ENCODE results near the gene SRGAP1. TPM values are rescaled to one million over a fixed set of nuclear protein-coding genes. Genes with fewer than 3 reads are reported as not detected.
"Not testable (repeated sequence)": the region's sequence is repeated elsewhere in the genome, so short reads cannot be mapped to it uniquely, and the experiment has no call there.

The SRGAP1 gene
- polyA plus RNA-seq, 6 donors from 2014 or later: 0.01 to 0.26 (median 0.05) TPM

- Mint-ChIP-seq H3K27ac (peak overlapping the region in 1 of 6 donors; percentile 77), H3K27me3 (no peaks in the 10 kb centered on the region), H3K36me3 (peaks cover 31 to 38% of the 10 kb centered on the region in 2 donors), H3K4me1 (no peaks in the 10 kb centered on the region), H3K9me3 (peaks cover 3 to 13% (median 6%) of the 10 kb centered on the region in 7 donors), H3K4me3 (no peak overlapping the region)
- DNase-seq (no peak), ATAC-seq (ENCODE audit: low read depth in 2 of 2) (no peak)
Observed at GRCh38 chr12:64154677-64155076, 310.2 kb downstream of the SRGAP1 start.

GRCh38 chr12:64157110-64157509 lies 312.6 kb downstream of the SRGAP1 start:
- H3K4me1 Mint-ChIP-seq: no peaks in the 10 kb centered on the region
- H3K9me3 Mint-ChIP-seq: peaks cover 3 to 14% (median 6%) of the 10 kb centered on the region in 7 donors
- ATAC-seq (ENCODE audit: low read depth in 2 of 2) (no peak), DNase-seq (no peak)
- no peaks in the 10 kb centered on the region for H3K27me3 Mint-ChIP-seq
- no peak overlapping the region for H3K4me3 Mint-ChIP-seq
- H3K27ac Mint-ChIP-seq: peak overlapping the region in 1 of 6 donors; percentile 77
- H3K36me3 Mint-ChIP-seq: peaks cover 24 to 43% of the 10 kb centered on the region in 2 donors

GRCh38 chr12:64160021-64160710 lies 315.7 kb downstream of the SRGAP1 start:
- H3K36me3 Mint-ChIP-seq: peaks cover 16 to 35% of the 10 kb centered on the region in 2 donors
- DNase-seq: no peak
- peaks cover 0 to 5% (median 5%) of the 10 kb centered on the region in 3 donors for H3K27me3 Mint-ChIP-seq
- peaks cover 5 to 24% (median 9%) of the 10 kb centered on the region in 7 donors for H3K9me3 Mint-ChIP-seq
- no peak overlapping the region for H3K27ac Mint-ChIP-seq
- no peaks in the 10 kb centered on the region for H3K4me1 Mint-ChIP-seq
- no peak for ATAC-seq (ENCODE audit: low read depth in 2 of 2)
- no peak overlapping the region for H3K4me3 Mint-ChIP-seq

GRCh38 chr12:64160711-64161060 lies 316.2 kb downstream of the SRGAP1 start:
- no peak for DNase-seq
- Mint-ChIP-seq H3K27ac (no peak overlapping the region), H3K4me3 (no peak overlapping the region), H3K36me3 (peaks cover 21 to 35% of the 10 kb centered on the region in 2 donors), H3K4me1 (no peaks in the 10 kb centered on the region), H3K27me3 (peaks cover 0 to 8% (median 5%) of the 10 kb centered on the region in 3 donors), H3K9me3 (peaks cover 7 to 29% (median 11%) of the 10 kb centered on the region in 7 donors)
- no peak for ATAC-seq (ENCODE audit: low read depth in 2 of 2)

- not testable (repeated sequence) for DNase-seq; ATAC-seq (ENCODE audit: low read depth in 2 of 2); H3K4me3 Mint-ChIP-seq; H3K4me1 Mint-ChIP-seq; H3K27ac Mint-ChIP-seq; H3K27me3 Mint-ChIP-seq
- Mint-ChIP-seq H3K36me3 (peaks cover 12 to 32% of the 10 kb centered on the region in 2 donors), H3K9me3 (peaks cover 9 to 26% (median 12%) of the 10 kb centered on the region in 7 donors)
Observed at GRCh38 chr12:64166606-64167005, 322.1 kb downstream of the SRGAP1 start.

GRCh38 chr12:64167041-64167440 lies 322.5 kb downstream of the SRGAP1 start:
- H3K4me3 Mint-ChIP-seq: not testable (repeated sequence)

GRCh38 chr12:64170024-64170423 lies 325.5 kb downstream of the SRGAP1 start:
- DNase-seq (no peak), ATAC-seq (ENCODE audit: low read depth in 2 of 2) (no peak)
- Mint-ChIP-seq H3K36me3 (peaks cover 0 to 18% of the 10 kb centered on the region in 2 donors), H3K27ac (no peak overlapping the region), H3K4me3 (no peak overlapping the region), H3K9me3 (peaks cover 0 to 10% (median 7%) of the 10 kb centered on the region in 7 donors), H3K4me1 (no peaks in the 10 kb centered on the region), H3K27me3 (peaks cover 0 to 6% (median 0%) of the 10 kb centered on the region in 3 donors)

More at GRCh38 chr12:64167041-64167440, 322.5 kb downstream of the SRGAP1 start:
- Mint-ChIP-seq H3K9me3 (peaks cover 8 to 26% (median 10%) of the 10 kb centered on the region in 7 donors), H3K36me3 (peaks cover 12 to 32% of the 10 kb centered on the region in 2 donors)
- not testable (repeated sequence) for H3K27ac Mint-ChIP-seq; H3K4me1 Mint-ChIP-seq; H3K27me3 Mint-ChIP-seq; DNase-seq; ATAC-seq (ENCODE audit: low read depth in 2 of 2)

GRCh38 chr12:64170730-64171129 lies 326.2 kb downstream of the SRGAP1 start:
- DNase-seq: no peak
- peaks cover 0 to 1% (median 0%) of the 10 kb centered on the region in 3 donors for H3K27me3 Mint-ChIP-seq
- peaks cover 0 to 5% (median 2%) of the 10 kb centered on the region in 7 donors for H3K9me3 Mint-ChIP-seq
- peaks cover 0 to 11% of the 10 kb centered on the region in 2 donors for H3K36me3 Mint-ChIP-seq
- H3K4me1 Mint-ChIP-seq: no peaks in the 10 kb centered on the region
- H3K4me3 Mint-ChIP-seq: no peak overlapping the region
- no peak for ATAC-seq (ENCODE audit: low read depth in 2 of 2)
- H3K27ac Mint-ChIP-seq: no peak overlapping the region

- H3K4me1 Mint-ChIP-seq: no peaks in the 10 kb centered on the region
- DNase-seq: no peak
- no peak overlapping the region for H3K4me3 Mint-ChIP-seq
- peak overlapping the region in 1 of 6 donors; percentile 38 for H3K27ac Mint-ChIP-seq
- no peaks in the 10 kb centered on the region for H3K27me3 Mint-ChIP-seq
- no peak for ATAC-seq (ENCODE audit: low read depth in 2 of 2)
- H3K36me3 Mint-ChIP-seq: peaks cover 0 to 7% of the 10 kb centered on the region in 2 donors
- H3K9me3 Mint-ChIP-seq: peaks cover 0 to 2% (median 0%) of the 10 kb centered on the region in 7 donors
Observed at GRCh38 chr12:64171715-64172114, 327.2 kb downstream of the SRGAP1 start.

- DNase-seq (no peak), ATAC-seq (ENCODE audit: low read depth in 2 of 2) (no peak)
- H3K4me3 Mint-ChIP-seq: no peak overlapping the region
- H3K27ac Mint-ChIP-seq: peak overlapping the region in 1 of 6 donors; percentile 44
- no peaks in the 10 kb centered on the region for H3K4me1 Mint-ChIP-seq
- no peaks in the 10 kb centered on the region for H3K27me3 Mint-ChIP-seq
- peaks cover 0 to 2% (median 0%) of the 10 kb centered on the region in 7 donors for H3K9me3 Mint-ChIP-seq
- peaks cover 0 to 5% of the 10 kb centered on the region in 2 donors for H3K36me3 Mint-ChIP-seq
Observed at GRCh38 chr12:64172143-64172970, 327.9 kb downstream of the SRGAP1 start.

- peak overlapping the region in 1 of 8 donors; percentile 77 for H3K4me3 Mint-ChIP-seq
- no peak for DNase-seq
- no peaks in the 10 kb centered on the region for H3K36me3 Mint-ChIP-seq
- no peaks in the 10 kb centered on the region for H3K9me3 Mint-ChIP-seq
- ATAC-seq (ENCODE audit: low read depth in 2 of 2): no peak
- H3K4me1 Mint-ChIP-seq: no peaks in the 10 kb centered on the region
- H3K27me3 Mint-ChIP-seq: no peaks in the 10 kb centered on the region
- no peak overlapping the region for H3K27ac Mint-ChIP-seq
Observed at GRCh38 chr12:64173456-64173855, 329.0 kb downstream of the SRGAP1 start.

GRCh38 chr12:64175254-64175945 lies 330.9 kb downstream of the SRGAP1 start:
- H3K4me1 Mint-ChIP-seq: peaks cover 0 to 4% (median 0%) of the 10 kb centered on the region in 3 donors
- H3K27me3 Mint-ChIP-seq: no peaks in the 10 kb centered on the region
- no peak overlapping the region for H3K27ac Mint-ChIP-seq
- no peaks in the 10 kb centered on the region for H3K9me3 Mint-ChIP-seq
- ATAC-seq (ENCODE audit: low read depth in 2 of 2) (no peak), DNase-seq (no peak)
- no peak overlapping the region for H3K4me3 Mint-ChIP-seq
- no peaks in the 10 kb centered on the region for H3K36me3 Mint-ChIP-seq

- H3K4me3 Mint-ChIP-seq: no peak overlapping the region
- peaks cover 0 to 4% (median 0%) of the 10 kb centered on the region in 3 donors for H3K4me1 Mint-ChIP-seq
- no peak overlapping the region for H3K27ac Mint-ChIP-seq
- H3K9me3 Mint-ChIP-seq: no peaks in the 10 kb centered on the region
- H3K36me3 Mint-ChIP-seq: no peaks in the 10 kb centered on the region
- no peak for ATAC-seq (ENCODE audit: low read depth in 2 of 2)
- H3K27me3 Mint-ChIP-seq: no peaks in the 10 kb centered on the region
- no peak for DNase-seq
Observed at GRCh38 chr12:64177001-64177400, 332.5 kb downstream of the SRGAP1 start.
